Measurements from ENCODE around the gene COA5. TPM values are rescaled to one million over a fixed set of nuclear protein-coding genes. Genes with fewer than 3 reads are reported as not detected.

The COA5 gene
- total RNA-seq, 2 experiments from 2014 or later, result 17.7 to 33.2 TPM

- ChIA-PET CTCF (interaction anchor here (0.7 to 1.9 kb wide), 2 partner anchors 9 to 22 kb away, joined by 4 to 5 read pairs; no protein-coding TSS in a partner anchor), POLR2A (no interaction called here)
- DNase-seq (no peak), ATAC-seq (no peak)
- Mint-ChIP-seq H3K36me3 (ENCODE audit: low read depth) (peaks cover 9% of the 10 kb centered on the region), H3K4me3 (no peak overlapping the region), H3K27me3 (no peaks in the 10 kb centered on the region), H3K27ac (no peak overlapping the region), H3K4me1 (peaks cover 8% of the 10 kb centered on the region), H3K9me3 (ENCODE audit: low read depth) (no peaks in the 10 kb centered on the region)
- intact Hi-C loops (cut with DNase I, micrococcal nuclease), result no loop called here
These were observed 24.3 kb downstream of the COA5 start for GRCh38 chr2:98583816-98584618.

GRCh38 chr2:98583276-98583675 lies 25.0 kb downstream of the COA5 start:
- no peaks in the 10 kb centered on the region for H3K27me3 Mint-ChIP-seq
- H3K9me3 Mint-ChIP-seq (ENCODE audit: low read depth), result no peaks in the 10 kb centered on the region
- ATAC-seq (no peak), DNase-seq (no peak)
- intact Hi-C loops (cut with DNase I, micrococcal nuclease), result no loop called here
- CTCF ChIA-PET, result interaction anchor here (0.6 to 0.7 kb wide), 2 partner anchors 10 to 1571 kb away, joined by 3 to 5 read pairs; no protein-coding TSS in a partner anchor
- POLR2A ChIA-PET, result no interaction called here
- H3K36me3 Mint-ChIP-seq (ENCODE audit: low read depth), result peaks cover 9% of the 10 kb centered on the region
- H3K4me3 Mint-ChIP-seq, result no peak overlapping the region
- H3K27ac Mint-ChIP-seq, result no peak overlapping the region
- H3K4me1 Mint-ChIP-seq, result peaks cover 4% of the 10 kb centered on the region

GRCh38 chr2:98582523-98582922 lies 25.8 kb downstream of the COA5 start:
- ChIA-PET CTCF (no interaction called here), POLR2A (no interaction called here)
- DNase-seq (no peak), ATAC-seq (no peak)
- Mint-ChIP-seq H3K4me3 (no peak overlapping the region), H3K27me3 (no peaks in the 10 kb centered on the region), H3K9me3 (ENCODE audit: low read depth) (no peaks in the 10 kb centered on the region), H3K4me1 (no peaks in the 10 kb centered on the region), H3K36me3 (ENCODE audit: low read depth) (peaks cover 11% of the 10 kb centered on the region), H3K27ac (no peak overlapping the region)
- intact Hi-C loops (cut with DNase I, micrococcal nuclease), result no loop called here

- CTCF ChIA-PET, result interaction anchor here (0.7 to 0.8 kb wide), 2 partner anchors 12 to 24 kb away, joined by 3 read pairs; no protein-coding TSS in a partner anchor
- intact Hi-C loops (cut with DNase I, micrococcal nuclease), result no loop called here
- Mint-ChIP-seq H3K36me3 (ENCODE audit: low read depth) (peaks cover 11% of the 10 kb centered on the region), H3K4me3 (no peak overlapping the region), H3K4me1 (no peaks in the 10 kb centered on the region), H3K9me3 (ENCODE audit: low read depth) (no peaks in the 10 kb centered on the region), H3K27ac (no peak overlapping the region), H3K27me3 (no peaks in the 10 kb centered on the region)
- no peak for DNase-seq
- POLR2A ChIA-PET, result interaction anchor here (0.9 kb wide), 1 partner anchor 28 kb away, joined by 3 read pairs; no protein-coding TSS in a partner anchor
- ATAC-seq, result no peak
These were observed 27.5 kb downstream of the COA5 start for GRCh38 chr2:98580656-98581284.

GRCh38 chr2:98579926-98580325 lies 28.4 kb downstream of the COA5 start:
- no peak overlapping the region for H3K27ac Mint-ChIP-seq
- H3K36me3 Mint-ChIP-seq (ENCODE audit: low read depth), result peaks cover 14% of the 10 kb centered on the region
- DNase-seq (no peak), ATAC-seq (no peak)
- POLR2A ChIA-PET, result interaction anchor here (0.9 kb wide), 1 partner anchor 27 kb away, joined by 3 read pairs; no protein-coding TSS in a partner anchor
- no peak overlapping the region for H3K4me3 Mint-ChIP-seq
- no peaks in the 10 kb centered on the region for H3K27me3 Mint-ChIP-seq
- intact Hi-C loops (cut with DNase I, micrococcal nuclease), result no loop called here
- CTCF ChIA-PET, result interaction anchor here (0.7 to 0.8 kb wide), 2 partner anchors 16 to 498 kb away, joined by 3 read pairs; no protein-coding TSS in a partner anchor
- no peaks in the 10 kb centered on the region for H3K4me1 Mint-ChIP-seq
- H3K9me3 Mint-ChIP-seq (ENCODE audit: low read depth), result no peaks in the 10 kb centered on the region

- ChIA-PET POLR2A (no interaction called here), CTCF (interaction anchor here (0.6 to 2.6 kb wide), 3 partner anchors 9 to 90 kb away, joined by 3 to 10 read pairs (median 6); no protein-coding TSS in a partner anchor)
- DNase-seq, result no peak
- intact Hi-C loops (cut with DNase I, micrococcal nuclease), result no loop called here
- no peak for ATAC-seq
- H3K4me3 Mint-ChIP-seq, result no peak overlapping the region
- H3K36me3 Mint-ChIP-seq (ENCODE audit: low read depth), result peaks cover 12% of the 10 kb centered on the region
- H3K27ac Mint-ChIP-seq, result no peak overlapping the region
- no peaks in the 10 kb centered on the region for H3K9me3 Mint-ChIP-seq (ENCODE audit: low read depth)
- H3K4me1 Mint-ChIP-seq, result no peaks in the 10 kb centered on the region
- no peaks in the 10 kb centered on the region for H3K27me3 Mint-ChIP-seq
These were observed 30.1 kb downstream of the COA5 start for GRCh38 chr2:98578231-98578630.

GRCh38 chr2:98577313-98577712 lies 31.0 kb downstream of the COA5 start:
- Mint-ChIP-seq H3K9me3 (ENCODE audit: low read depth) (no peaks in the 10 kb centered on the region), H3K4me3 (no peak overlapping the region), H3K27me3 (no peaks in the 10 kb centered on the region), H3K4me1 (no peaks in the 10 kb centered on the region), H3K27ac (no peak overlapping the region), H3K36me3 (ENCODE audit: low read depth) (peaks cover 7% of the 10 kb centered on the region)
- ChIA-PET CTCF (interaction anchor here (0.6 to 2.6 kb wide), 3 partner anchors 8 to 89 kb away, joined by 3 to 10 read pairs (median 6); no protein-coding TSS in a partner anchor), POLR2A (no interaction called here)
- ATAC-seq (no peak), DNase-seq (no peak)
- intact Hi-C loops (cut with DNase I, micrococcal nuclease), result no loop called here

GRCh38 chr2:98576666-98577312 lies 31.5 kb downstream of the COA5 start:
- Mint-ChIP-seq H3K4me1 (no peaks in the 10 kb centered on the region), H3K27me3 (no peaks in the 10 kb centered on the region), H3K9me3 (ENCODE audit: low read depth) (no peaks in the 10 kb centered on the region), H3K4me3 (no peak overlapping the region), H3K36me3 (ENCODE audit: low read depth) (peaks cover 7% of the 10 kb centered on the region), H3K27ac (no peak overlapping the region)
- ChIA-PET CTCF (interaction anchor here (1.4 to 2.6 kb wide), 2 partner anchors 8 to 10 kb away, joined by 6 to 10 read pairs; no protein-coding TSS in a partner anchor), POLR2A (no interaction called here)
- DNase-seq (no peak), ATAC-seq (no peak)
- intact Hi-C loops (cut with DNase I, micrococcal nuclease), result no loop called here

- ChIA-PET POLR2A (no interaction called here), CTCF (interaction anchor here (0.9 to 1.7 kb wide), 2 partner anchors 12 to 17 kb away, joined by 3 to 5 read pairs; no protein-coding TSS in a partner anchor)
These were observed 34.9 kb downstream of the COA5 start for GRCh38 chr2:98573426-98573825.

GRCh38 chr2:98572676-98573075 lies 35.6 kb downstream of the COA5 start:
- Mint-ChIP-seq H3K9me3 (ENCODE audit: low read depth) (no peaks in the 10 kb centered on the region), H3K27me3 (no peaks in the 10 kb centered on the region), H3K36me3 (ENCODE audit: low read depth) (peaks cover 7% of the 10 kb centered on the region), H3K4me1 (no peaks in the 10 kb centered on the region), H3K27ac (no peak overlapping the region), H3K4me3 (no peak overlapping the region)
- ATAC-seq (no peak), DNase-seq (no peak)
- POLR2A ChIA-PET, result no interaction called here
- CTCF ChIA-PET, result interaction anchor here (0.9 to 1.7 kb wide), 3 partner anchors 13 to 161 kb away, joined by 3 to 5 read pairs (median 3); no protein-coding TSS in a partner anchor
- intact Hi-C loops (cut with DNase I, micrococcal nuclease), result no loop called here

More at GRCh38 chr2:98573426-98573825, 34.9 kb downstream of the COA5 start:
- no peak overlapping the region for H3K27ac Mint-ChIP-seq
- intact Hi-C loops (cut with DNase I, micrococcal nuclease), result no loop called here
- no peaks in the 10 kb centered on the region for H3K9me3 Mint-ChIP-seq (ENCODE audit: low read depth)
- H3K36me3 Mint-ChIP-seq (ENCODE audit: low read depth), result peaks cover 7% of the 10 kb centered on the region
- no peak overlapping the region for H3K4me3 Mint-ChIP-seq
- H3K27me3 Mint-ChIP-seq, result no peaks in the 10 kb centered on the region
- ATAC-seq, result no peak
- no peaks in the 10 kb centered on the region for H3K4me1 Mint-ChIP-seq
- no peak for DNase-seq

GRCh38 chr2:98572211-98572610 lies 36.1 kb downstream of the COA5 start:
- Mint-ChIP-seq H3K27me3 (no peaks in the 10 kb centered on the region), H3K9me3 (ENCODE audit: low read depth) (no peaks in the 10 kb centered on the region), H3K27ac (no peak overlapping the region), H3K4me3 (no peak overlapping the region), H3K36me3 (ENCODE audit: low read depth) (peaks cover 9% of the 10 kb centered on the region), H3K4me1 (no peaks in the 10 kb centered on the region)
- CTCF ChIA-PET, result interaction anchor here (0.9 to 1.7 kb wide), 3 partner anchors 13 to 160 kb away, joined by 3 to 5 read pairs (median 3); no protein-coding TSS in a partner anchor
- no peak for ATAC-seq
- POLR2A ChIA-PET, result no interaction called here
- intact Hi-C loops (cut with DNase I, micrococcal nuclease), result no loop called here
- no peak for DNase-seq

Measured in activated CD4-positive, alpha-beta T cell treated with anti-CD3 and anti-CD28 coated beads for 36 hours (primary cell).